Middle frontal gyrus (tissue), 1 donor: ENCODE results near the gene RAB28.

Source experiments
- DNase-seq: peaks from one replicate; pipeline ENCODE4 v3.0.0-alpha.2; 2015; ENCODE audit warnings: low spot score; ENCODE audit errors: extremely low spot score

RAB28 gene

DNA sequence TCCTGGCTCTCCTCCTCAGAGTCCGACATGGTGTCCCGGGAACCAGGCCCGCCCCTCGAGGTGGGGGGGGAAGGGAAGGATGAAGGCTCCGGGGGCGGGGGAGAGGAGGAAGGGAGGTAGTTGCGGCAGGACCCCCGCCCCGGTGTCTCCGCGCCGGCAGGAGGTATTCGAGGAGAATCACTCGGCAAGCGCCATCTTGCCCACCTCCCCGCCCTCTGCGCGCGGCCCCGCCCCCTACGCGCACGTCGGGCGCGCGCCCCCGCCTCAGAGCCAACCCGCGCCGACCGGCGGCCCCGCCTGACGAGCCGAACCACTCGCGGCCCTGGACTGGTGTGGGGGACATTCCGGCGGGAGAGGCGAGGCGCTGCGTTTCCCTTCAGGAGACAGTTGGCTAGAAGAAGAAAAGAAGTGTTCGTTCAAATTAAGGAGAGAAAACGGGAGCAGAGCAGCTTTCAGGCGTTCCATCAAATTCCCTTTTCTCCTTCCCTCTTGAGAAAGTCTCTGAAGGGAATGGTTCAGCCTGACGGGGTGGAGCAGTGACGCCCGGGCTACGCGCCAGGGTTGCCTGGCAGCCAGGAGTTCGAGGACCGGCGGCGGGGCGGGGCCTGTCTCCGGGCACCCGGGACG is at the start of gene RAB28:
TSS of gene RAB28 (minus strand) at position 219 of the 627 bp plus-strand sequence.
- peak; percentile 91 for DNase-seq

DNA sequence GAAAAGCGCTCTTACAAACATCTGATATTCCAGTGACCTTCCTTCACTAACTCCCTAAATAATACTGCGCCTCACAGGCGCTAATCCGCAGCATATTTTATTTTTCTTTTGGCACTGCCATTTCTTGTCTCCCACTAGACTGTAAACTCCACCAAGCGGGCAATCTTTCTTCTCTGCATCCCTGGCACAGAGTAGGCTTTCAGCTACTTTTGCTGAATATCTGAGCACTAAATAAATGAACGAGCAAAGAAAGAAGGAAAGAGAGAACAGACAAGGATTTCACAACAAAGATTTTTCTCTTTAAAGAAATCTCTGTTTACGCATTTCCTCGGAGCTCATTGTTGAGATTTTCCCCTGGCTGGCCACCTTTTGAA is 47.5 kb upstream of the RAB28 start:
- DNase-seq: no peak

DNA sequence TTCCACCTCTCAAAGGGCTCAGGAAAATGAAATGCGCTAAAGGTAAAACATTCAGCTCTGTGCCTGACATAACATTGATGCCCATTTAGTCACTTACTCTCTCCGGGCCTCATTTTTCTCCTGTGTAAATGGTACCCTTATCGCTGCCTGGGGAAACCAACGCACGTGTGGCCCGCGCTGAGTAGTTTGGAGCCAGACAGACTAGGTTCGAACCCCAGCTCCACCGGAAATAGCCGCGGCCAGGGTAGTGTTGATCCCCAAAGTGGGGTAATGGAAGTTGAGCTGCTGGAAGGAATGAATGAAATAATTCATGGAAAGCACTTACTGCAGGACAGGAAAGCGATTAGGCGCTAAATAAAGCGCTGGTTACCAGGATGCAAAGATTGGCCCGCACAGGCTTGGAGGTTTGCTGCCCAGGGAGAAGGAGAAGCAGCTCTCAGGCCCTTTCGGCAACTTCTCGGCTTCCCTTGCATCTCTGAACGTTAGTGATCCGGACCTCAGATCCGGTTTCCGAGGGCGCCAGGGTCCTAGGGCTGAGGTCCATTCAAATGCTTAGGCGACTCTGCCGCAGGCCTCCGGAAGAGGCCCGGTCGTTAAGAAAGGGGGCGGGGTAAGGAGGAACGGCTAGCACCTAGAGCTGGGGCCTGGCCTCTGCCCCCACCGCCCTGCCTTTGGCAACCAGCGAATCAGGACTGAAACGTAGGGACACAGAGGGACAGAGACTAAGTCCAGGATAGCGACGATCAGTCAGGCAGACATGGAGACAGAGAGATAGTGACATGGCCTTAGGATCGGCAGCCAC is 46.9 kb upstream of the RAB28 start:
- no peak for DNase-seq

DNA sequence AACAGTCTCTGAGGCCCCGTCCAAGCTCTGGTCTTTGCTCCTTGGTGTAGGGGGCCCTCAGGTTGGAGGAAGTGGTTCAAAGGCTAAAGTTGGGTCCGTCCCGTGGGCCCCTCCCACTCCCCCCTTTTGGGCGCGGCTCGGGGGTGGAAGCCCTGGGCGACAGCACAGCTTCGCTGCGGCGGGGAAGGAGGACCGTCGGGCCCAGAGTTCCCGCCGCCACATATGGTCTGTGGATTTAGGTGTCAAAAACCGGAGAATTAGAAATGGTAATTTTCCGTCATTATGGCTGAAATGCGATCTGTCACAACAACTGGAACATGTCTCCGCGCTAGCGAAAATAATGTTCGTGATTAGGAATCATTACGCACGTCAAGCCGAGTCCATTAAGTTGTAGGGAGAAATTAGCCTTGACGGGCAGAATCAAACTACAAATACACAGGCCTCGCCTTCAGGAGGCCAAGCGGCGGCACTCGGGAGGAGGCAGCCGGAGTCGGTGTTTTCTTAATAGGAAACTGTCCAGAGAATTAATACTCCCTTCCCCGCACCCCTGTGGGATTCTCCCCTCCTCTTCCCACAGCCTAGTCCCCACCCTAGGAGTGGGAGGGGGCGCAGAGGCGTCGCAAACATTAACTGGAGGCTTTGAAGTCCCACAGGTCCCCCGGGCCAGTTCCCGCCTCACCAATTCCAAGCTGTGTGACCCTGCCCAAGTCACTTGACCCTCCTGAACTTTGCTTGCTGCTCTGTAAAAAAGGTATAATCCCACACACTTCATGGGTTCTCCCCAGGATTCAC is 45.2 kb upstream of the RAB28 start:
- DNase-seq: no peak

DNA sequence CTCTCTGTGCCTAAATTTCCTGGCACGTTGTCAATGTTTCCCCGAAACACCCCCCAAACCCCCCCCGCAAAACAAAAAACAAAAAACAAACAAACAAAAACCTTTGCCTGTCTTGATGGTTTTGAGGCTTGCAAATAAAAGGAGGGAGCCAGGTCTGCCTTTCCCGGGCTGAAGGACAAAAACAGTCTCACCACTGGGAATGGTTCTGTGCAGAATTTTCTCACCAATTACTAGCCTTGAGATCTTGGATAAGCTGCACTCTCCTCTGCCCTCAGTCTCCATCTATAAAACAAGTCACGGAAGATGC is 44.6 kb upstream of the RAB28 start:
- DNase-seq: no peak

DNA sequence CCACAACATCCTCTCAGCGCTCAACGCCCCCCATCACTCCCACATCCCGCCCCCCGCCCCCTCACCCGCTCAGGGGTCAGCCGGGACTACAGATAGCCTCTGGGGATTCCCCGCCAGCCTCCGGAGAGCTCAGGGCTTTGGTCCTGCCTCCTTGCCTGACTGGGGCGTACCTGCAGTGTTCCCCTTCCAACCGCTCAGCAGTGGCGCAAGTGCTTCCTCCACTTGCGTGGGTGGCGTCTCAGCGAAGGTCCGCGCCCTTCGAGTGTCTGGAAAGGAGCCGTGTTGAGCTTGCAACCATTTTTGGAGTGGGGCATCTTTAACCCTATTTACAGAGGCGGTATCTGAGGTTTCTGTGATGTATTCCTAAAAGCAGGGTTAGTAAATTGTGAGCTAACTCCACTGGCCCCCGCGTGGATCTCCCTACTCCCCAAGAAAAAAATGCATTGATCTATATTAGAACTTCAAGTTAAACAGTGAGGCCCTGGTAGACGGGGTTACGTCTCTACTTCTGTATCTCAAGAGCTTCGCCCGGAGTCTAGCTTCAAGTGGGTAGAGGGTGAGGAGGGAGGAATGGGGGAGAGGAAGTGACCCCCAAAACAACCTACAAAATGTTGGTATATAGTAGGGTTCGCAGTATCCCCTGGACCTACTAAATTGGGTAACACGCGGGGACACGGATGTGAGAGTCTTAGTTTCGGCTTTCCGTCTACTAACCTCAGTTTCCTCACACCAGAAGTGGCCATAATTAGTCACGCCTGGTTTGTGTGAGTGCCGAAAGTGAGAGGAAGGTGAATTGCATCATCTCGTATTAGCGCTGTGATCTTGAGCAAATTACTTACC is 44.1 kb upstream of the RAB28 start:
- DNase-seq: no peak

DNA sequence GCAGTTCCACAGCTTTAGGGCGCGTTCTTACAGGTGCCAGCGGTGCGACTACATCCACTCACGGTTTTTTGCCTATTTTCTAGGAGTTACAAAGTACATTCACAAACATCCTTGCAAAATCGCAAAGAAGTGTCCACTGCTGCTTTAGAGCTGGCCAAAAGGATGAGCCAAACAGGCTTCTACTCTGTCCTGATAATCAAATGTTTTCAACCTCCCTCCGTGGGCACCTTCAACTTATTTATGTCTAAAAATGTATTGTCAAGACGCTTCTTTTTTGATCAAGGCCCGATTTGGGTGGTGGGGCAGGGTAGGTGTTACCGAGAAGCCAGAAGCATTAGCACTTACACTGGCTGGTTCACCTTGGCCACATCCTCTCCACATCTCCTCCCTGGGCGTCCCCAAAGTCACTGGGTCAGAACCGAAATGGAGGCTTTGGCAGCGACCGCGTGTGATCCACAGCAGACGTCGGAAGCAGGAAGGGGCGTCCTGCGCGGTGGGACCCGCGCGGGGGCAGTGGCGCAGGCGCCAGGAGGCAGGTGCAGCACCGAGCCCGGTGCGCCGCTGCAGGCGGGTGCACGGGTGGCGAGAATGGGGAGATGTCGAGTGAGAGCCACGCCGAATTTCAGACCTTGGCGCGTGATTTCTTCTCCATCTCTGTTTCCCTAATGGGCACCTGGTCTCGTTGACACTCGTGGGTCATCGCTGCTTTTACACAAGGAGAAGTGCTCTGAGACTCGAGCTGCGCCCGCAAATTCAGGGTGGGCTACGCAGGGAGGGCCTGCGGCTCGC is 43.2 kb upstream of the RAB28 start:
- no peak for DNase-seq

DNA sequence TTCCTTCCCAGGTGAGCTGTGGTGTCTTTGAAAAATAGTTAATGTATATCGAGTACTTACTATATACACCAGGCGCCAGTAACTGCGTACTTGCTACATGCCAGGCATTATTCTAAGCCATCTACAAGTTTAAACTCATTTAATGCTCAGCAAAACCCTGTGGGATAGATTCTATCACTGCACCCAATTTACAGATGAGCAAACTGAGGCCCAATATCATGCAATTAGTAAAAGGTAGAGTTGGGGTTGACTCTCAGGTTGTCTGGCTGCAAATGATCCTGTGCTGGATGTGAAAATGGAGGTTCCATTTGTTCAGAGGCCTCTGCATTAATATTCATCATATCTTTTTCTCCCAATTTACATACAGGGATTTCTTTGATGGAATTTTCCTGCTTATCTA is 42.5 kb upstream of the RAB28 start:
- no peak for DNase-seq

DNA sequence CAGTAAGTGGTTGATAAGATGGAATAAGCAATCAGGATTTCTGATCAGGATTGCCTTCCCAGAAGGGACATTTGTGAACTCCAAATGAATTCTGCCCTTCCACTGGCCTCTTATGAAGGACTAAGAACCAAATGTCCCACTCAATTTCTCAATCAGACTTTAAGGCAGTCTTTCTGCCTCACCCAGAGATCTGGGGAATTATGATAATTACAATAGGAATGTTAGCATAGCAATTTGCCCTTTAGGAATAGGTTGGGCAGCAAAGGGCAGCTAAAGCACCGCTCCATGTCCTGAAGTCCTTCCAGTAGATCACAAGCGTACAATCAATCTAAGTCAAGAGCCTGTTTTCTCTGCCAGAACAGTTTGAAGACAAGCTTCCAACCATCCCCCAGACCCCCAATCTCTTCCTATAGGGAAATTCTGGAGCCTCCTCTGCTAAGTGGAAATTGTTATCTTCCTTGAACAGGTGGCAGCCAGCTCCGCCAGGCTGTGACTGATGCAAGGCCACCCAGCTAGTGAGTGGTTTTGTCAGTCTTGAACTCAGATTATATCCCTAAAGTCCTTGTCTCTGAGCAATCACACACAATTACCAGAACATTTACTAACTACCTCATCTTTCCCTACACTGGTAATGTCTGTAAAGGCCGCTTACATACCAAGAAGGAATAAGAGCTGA is 41.6 kb upstream of the RAB28 start:
- no peak for DNase-seq

DNA sequence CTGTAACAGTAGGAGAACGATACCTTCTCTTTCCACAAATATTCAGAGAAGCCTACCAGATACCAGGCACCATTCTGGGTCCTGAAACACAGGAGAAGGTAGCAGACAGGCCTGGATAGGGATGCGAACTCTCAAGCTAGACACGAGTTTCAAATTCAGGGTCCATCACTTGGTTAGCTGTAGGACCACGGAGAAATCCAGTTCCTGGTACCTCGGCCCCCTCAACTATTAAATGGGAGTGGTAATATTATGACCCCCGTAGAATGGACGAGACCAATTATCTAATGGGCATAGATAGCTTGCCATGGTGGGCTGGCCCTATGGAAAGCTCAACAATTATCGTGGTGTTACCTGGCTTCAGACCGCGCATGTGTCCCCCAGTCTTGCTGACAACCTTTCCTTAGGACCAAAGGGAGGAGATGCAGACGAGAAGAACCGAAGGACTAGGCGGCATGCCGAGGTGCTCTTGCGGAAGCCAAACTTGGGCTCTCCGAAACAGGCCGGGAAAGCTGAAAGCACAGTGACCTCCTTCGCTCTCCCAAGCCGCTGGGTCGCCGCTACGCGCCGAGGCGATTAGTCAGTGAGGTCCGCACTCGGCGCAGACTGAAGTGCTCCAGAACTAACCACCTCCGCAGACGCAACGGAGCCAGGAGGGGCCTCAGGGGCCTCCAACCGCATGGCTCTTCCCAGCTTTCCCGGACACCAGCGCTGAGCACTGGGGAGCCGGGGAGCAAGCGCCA is 40.5 kb upstream of the RAB28 start:
- DNase-seq: no peak

DNA sequence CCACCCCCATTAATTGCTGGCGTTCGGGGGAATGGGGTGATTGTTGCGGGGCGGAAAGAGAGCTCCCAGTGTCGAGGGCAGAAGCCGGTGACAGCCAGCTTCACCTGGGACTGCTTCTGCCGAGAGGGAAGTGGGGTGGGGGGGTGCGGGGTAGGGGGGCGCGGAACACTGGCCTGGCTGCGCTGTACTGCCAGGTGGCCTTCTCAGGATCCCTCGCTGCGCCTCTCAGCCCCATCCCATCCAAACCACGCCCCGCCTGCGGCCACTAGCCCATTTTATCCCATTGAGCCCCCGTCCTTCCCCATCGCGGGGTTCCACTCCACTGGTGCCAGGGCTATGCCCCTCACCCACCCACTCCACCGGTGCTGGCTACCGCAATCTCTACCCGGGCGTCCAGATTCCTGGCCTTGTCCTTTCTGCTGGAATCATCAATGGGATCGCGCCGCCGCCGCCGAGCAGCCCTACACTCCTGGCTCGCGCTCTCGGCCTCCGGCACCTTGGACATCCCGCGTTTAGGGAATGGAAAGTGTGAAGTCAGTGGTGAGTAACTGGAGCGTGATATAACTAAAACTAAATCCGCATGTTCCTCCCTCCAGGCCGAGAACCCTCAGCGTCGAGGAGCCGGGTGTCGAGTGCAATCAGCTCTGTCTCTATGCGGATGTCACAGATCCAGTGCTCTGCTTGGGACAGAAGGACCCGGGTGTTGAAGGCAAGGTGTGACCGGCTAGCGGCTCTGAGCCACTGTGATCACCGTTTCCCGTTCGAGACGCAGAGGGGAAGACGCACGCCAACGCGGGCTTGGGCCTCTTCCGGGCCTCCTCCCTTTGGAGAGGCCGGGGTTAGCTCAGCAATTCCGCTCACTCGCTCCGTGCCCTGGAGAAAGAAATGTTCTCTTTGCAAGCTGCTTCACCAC is 39.7 kb upstream of the RAB28 start:
- no peak for DNase-seq

DNA sequence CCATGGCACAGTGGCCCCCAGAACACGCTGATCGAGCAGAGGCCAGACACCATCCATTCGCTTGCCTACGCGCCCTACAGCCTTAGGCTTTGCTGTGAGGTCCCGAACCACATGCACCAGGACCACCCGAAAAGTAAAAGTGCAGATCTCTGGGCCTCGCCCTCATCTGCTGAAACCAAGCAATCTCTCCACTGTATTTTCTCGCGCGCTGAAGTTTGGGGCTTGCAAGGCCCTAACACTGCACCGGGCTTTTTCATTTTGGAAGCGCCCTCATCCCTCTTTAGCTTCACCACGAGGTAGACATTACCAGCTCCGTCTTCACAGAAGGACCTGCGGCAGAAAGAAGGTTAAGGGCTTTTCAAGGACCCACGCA is 39.0 kb upstream of the RAB28 start:
- DNase-seq: no peak

DNA sequence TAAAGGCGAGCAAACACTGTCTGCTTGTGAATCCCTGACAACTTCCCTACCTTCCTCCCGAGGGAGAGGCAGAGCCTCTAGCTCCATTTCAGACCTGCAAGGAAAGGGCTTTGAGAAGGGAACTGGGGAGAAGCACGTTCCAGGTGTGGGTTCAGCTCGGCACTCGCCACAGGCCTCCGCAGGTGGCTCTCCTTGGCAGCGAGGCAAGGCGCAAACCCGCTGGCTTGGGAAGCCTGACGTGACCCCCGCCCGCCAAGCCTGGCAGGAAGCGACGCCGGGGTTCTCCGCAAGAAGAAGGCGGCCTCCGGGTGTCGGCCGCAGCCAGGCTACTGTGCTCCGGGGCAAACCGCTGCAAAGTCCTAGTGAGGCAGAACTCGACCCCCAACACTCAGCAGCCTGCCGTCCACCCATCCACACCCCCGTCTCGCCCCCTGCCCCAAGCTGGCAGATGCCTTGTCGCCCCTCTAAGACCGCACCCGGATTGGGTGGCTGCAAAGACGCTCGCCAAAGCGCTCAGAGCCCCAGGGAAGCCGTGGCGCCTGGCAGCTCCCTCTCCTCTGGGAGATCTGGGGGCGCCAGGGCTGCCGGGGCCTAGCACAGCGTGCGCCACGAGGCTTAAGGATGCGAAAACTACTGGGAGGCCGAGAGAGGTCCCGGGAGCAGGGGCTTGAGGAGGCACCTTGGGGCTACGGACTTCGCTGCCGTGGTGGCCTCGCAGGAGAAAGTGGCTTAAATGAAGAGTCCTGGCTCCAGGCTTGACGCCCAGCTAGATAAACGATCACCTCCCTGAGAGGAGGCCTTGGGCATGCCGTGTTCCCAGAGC is 38.4 kb upstream of the RAB28 start:
- DNase-seq: no peak

DNA sequence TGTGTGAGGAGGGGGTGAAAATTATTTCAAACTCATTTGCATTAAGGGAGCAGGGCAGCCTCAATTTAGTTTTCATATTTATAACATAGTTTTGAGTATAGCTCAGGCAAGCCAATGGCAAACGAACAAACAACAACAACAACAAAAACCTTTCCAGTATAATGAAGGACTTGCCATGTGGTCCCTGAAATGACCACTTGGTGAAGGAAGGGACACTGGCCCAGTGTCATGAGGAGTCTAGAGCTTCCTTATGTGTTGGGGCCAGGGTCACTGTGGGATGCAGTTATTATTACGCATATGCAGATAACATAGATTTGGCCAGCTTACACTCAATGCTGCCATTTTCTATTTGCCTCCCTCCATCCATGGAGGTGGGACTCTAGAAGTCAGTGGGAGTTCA is 36.9 kb upstream of the RAB28 start:
- no peak for DNase-seq

DNA sequence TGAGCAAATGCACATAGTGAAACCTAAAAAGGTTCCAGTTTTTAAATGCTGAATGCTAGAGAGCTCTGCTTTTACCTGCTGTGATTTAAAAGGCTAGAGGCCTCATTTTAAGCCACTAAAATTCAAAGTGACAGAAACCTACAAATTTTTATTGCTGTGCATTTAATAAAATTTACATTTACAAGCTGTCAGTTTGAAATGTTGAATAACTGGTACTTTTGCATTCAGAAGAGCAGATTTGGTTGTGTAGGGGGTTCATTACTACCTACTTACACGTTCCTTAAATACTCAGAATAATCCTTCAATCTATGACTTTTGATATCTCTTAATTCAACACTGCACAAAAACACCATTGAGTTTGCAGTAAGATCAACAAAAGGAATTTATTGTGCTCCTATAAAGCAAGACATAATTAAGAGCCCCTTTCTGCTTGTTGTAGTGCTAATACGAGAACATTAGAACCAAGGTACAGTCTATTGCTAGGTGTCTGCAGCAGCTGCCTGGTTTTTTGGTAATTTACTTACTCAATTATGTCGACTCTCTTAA is 32.2 kb upstream of the RAB28 start:
- DNase-seq: no peak

DNA sequence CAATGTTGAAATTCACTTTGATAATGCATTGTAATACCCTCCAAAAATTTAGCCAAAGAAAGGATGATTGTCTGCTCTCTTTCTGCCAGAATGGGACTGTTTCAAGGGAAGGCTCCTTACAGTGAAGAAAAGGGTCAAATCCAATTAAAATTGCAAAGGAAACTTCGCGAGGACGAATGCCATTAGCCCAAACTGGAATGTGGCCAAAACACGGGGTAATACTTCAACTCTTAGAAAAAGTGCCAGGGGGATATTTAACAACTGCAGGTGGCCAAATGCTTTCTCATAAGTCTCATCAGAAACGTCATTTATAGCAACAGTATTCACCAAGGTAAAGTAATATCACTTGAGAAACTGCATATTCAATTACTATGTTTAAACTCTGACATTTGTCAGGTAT is 31.1 kb upstream of the RAB28 start:
- DNase-seq: no peak

DNA sequence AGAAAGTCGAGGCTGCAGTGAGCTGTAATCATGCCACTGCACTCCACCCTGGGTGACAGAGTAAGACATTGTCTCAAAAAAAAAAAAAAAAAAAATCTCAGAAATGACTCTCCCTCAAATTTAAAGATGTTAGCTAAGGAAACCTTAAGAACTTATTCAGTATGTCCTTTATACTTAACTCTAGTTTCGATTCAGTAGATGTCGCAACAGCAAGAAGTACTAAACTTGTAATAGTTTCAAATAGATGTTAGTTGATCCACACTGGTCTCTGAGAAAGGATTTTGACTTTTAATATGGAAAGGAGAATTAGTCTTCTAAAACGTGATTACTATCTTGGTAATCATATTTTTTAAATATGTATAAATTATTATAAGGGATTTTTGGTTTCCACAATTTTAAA is 30.6 kb upstream of the RAB28 start:
- no peak for DNase-seq
